ENCODE data around the gene NEK2.

- TF ChIP-seq CTCF (conservative IDR thresholded peaks at IDR 0.05; ENCODE audit: low read depth, low read length) (no peak), EZH2 (IDR thresholded peaks at IDR 0.05; ENCODE audit: low read length, unreplicated experiment) (no peak), EZH2phosphoT487 (IDR thresholded peaks at IDR 0.05; ENCODE audit: borderline replicate concordance, low read length) (no peak)
Observed at GRCh38 chr1:211639475-211640300, 35.7 kb downstream of the NEK2 start.

Measured in PC-3 (cell line).